ENCODE results near the gene CCDC7.

The CCDC7 gene

GRCh38 chr10:32410569-32410968, 35.4 kb upstream of the CCDC7 start:
- no peak for TF ChIP-seq CTCF (IDR thresholded peaks at IDR 0.05; ENCODE audit: low read depth, low read length, missing control alignments)

GRCh38 chr10:32411797-32412498, 34.0 kb upstream of the CCDC7 start:
- TF ChIP-seq CTCF (IDR thresholded peaks at IDR 0.05; ENCODE audit: low read depth, low read length, missing control alignments), result no peak
- no peak for DNase-seq (ENCODE audit: extremely low read depth, low read depth)
- H3K4me3 ChIP-seq (replicated peaks; ENCODE audit: low read depth, low read length), result no peak overlapping the region

More at GRCh38 chr10:32410569-32410968, 35.4 kb upstream of the CCDC7 start:
- DNase-seq (ENCODE audit: extremely low read depth, low read depth), result no peak
- H3K4me3 ChIP-seq (replicated peaks; ENCODE audit: low read depth, low read length), result no peak overlapping the region

GRCh38 chr10:32412499-32412853, 33.5 kb upstream of the CCDC7 start:
- TF ChIP-seq CTCF (IDR thresholded peaks at IDR 0.05; ENCODE audit: low read depth, low read length, missing control alignments), result no peak
- DNase-seq (ENCODE audit: extremely low read depth, low read depth), result no peak
- no peak overlapping the region for H3K4me3 ChIP-seq (replicated peaks; ENCODE audit: low read depth, low read length)

GRCh38 chr10:32413513-32413912, 32.4 kb upstream of the CCDC7 start:
- peak; percentile 22 for DNase-seq (ENCODE audit: extremely low read depth, low read depth)
- no peak overlapping the region for H3K4me3 ChIP-seq (replicated peaks; ENCODE audit: low read depth, low read length)
- TF ChIP-seq CTCF (IDR thresholded peaks at IDR 0.05; ENCODE audit: low read depth, low read length, missing control alignments), result no peak

GRCh38 chr10:32415361-32415760, 30.6 kb upstream of the CCDC7 start:
- DNase-seq (ENCODE audit: extremely low read depth, low read depth), result no peak
- TF ChIP-seq CTCF (IDR thresholded peaks at IDR 0.05; ENCODE audit: low read depth, low read length, missing control alignments), result no peak
- no peak overlapping the region for H3K4me3 ChIP-seq (replicated peaks; ENCODE audit: low read depth, low read length)

GRCh38 chr10:32417911-32418547, 27.9 kb upstream of the CCDC7 start:
- no peak overlapping the region for H3K4me3 ChIP-seq (replicated peaks; ENCODE audit: low read depth, low read length)
- peak; percentile 2 for DNase-seq (ENCODE audit: extremely low read depth, low read depth)
- no peak for TF ChIP-seq CTCF (IDR thresholded peaks at IDR 0.05; ENCODE audit: low read depth, low read length, missing control alignments)
